Panc1 (cell line): Measurements from ENCODE around the gene AGPAT4.

Experiments used
- CTCF ChIP-seq: fragments of 450-650 bp; IDR thresholded peaks from 2 replicates; pipeline ENCODE4 v1.5.1; 2017; ENCODE audit warnings: mild to moderate bottlenecking
- SIN3A ChIP-seq: IDR thresholded peaks from 2 replicates; pipeline ENCODE4 v1.6.1; 2012; ENCODE audit warnings: low read depth, mild to moderate bottlenecking, low read length, moderate library complexity, borderline replicate concordance; ENCODE audit not compliant: insufficient read depth
- TCF7L2 ChIP-seq: IDR thresholded peaks from 2 replicates; pipeline ENCODE4 v1.6.1; 2011; ENCODE audit warnings: mild to moderate bottlenecking, low read depth, low read length, inconsistent platforms

DNA sequence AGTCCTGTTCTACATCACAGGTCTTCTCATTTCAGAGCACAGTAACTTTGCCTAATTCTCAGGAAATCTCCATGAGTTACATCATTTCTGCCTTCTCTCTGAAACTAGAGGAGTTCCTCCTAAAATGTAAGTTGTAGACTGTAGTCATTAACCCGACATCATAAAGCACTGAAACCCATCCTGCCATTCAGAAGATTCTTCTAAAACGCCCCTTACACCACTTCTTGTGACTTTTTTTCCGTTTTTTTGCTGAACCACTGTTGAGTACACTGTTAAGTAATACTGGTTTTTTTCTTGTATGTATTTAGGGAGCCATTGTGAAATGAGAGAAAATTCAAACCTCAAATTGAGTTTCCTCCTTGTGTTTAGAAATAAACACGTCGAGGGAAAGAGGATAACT, 164.9 kb downstream of the AGPAT4 start:
- TF ChIP-seq SIN3A (no peak), CTCF (no peak), TCF7L2 (no peak)
